H1 (cell line): ENCODE data around the gene CYP27C1. TPM values are rescaled to one million over a fixed set of nuclear protein-coding genes. Genes with fewer than 3 reads are reported as not detected.

Experiments
- CTCF ChIA-PET: fragments of 300-600 bp; sonication (Branson Sonifier 250); formaldehyde crosslinking; loops from one replicate; lab custom pipeline; 2021; ENCODE audit not compliant: partially characterized antibody; lab: Charles Lee
- POLR2A ChIA-PET: fragments of 300-600 bp; sonication (Branson Sonifier 250); formaldehyde crosslinking; loops from one replicate; lab custom pipeline; 2021; ENCODE audit warnings: inconsistent platforms; ENCODE audit not compliant: partially characterized antibody; lab: Charles Lee
- DNase-seq, 2 experiments: peaks; one replicate each; pipeline versions ENCODE4 v3.0.0 to v3.0.0-alpha.2; 2010 to 2022; ENCODE audit warnings: low spot score in 2 of 2, low read depth in 1 of 2, mixed read lengths in 1 of 2
- FAIRE-seq: peaks from 2 replicates; lab custom pipeline; 2011; peaks lifted over from hg19 to GRCh38; lab: Jason Lieb, UNC
- H2AFZ ChIP-seq: 2 replicates; pipeline ENCODE4 v1.8.1; 2012; ENCODE audit warnings: low read length, inconsistent platforms
- H2AK5ac ChIP-seq: 2 replicates; pipeline ENCODE4 v1.6.1; 2013; ENCODE audit warnings: low read depth, low read length
- H2BK120ac ChIP-seq: replicated peaks from 2 replicates; pipeline ENCODE3; 2013; ENCODE audit warnings: low read depth, low read length, inconsistent platforms
- H2BK12ac ChIP-seq: 2 replicates; pipeline ENCODE4 v1.6.1; 2013; ENCODE audit warnings: low read depth, low read length
- H2BK15ac ChIP-seq: 2 replicates; pipeline ENCODE4 v1.6.1; 2013; ENCODE audit warnings: low read length
- H2BK20ac ChIP-seq: 2 replicates; pipeline ENCODE4 v1.6.1; 2013; ENCODE audit warnings: low read length
- H2BK5ac ChIP-seq: 2 replicates; pipeline ENCODE4 v1.6.1; 2013; ENCODE audit warnings: low read depth, low read length
- H3K14ac ChIP-seq: 2 replicates; pipeline ENCODE4 v1.6.1; 2013; ENCODE audit warnings: inconsistent platforms; ENCODE audit not compliant: insufficient read length
- H3K18ac ChIP-seq: 2 replicates; pipeline ENCODE4 v1.6.1; 2013; ENCODE audit warnings: low read length; ENCODE audit errors: extremely low read depth
- H3K23ac ChIP-seq: 2 replicates; pipeline ENCODE4 v1.6.1; 2013; ENCODE audit warnings: inconsistent platforms; ENCODE audit not compliant: insufficient read length
- H3K23me2 ChIP-seq: 2 replicates; pipeline ENCODE4 v1.6.1; 2013; ENCODE audit warnings: low read depth, low read length
- H3K27ac ChIP-seq: 2 replicates; pipeline ENCODE4 v1.6.1; 2011; ENCODE audit warnings: low read depth, low read length, inconsistent platforms
- H3K27me3 ChIP-seq, 4 experiments: replicated peaks in 1 of 4; 1 replicate in 1 of 4; 2 replicates in 3 of 4; pipeline versions ENCODE4 v1.6.1 to v1.8.1; 2011 to 2013; ENCODE audit warnings: low read length in 3 of 4, mild to moderate bottlenecking in 3 of 4, inconsistent platforms in 2 of 4, mixed read lengths in 2 of 4, moderate library complexity in 1 of 4; ENCODE audit not compliant: control insufficient read depth in 3 of 4, insufficient read depth in 3 of 4; ENCODE audit errors: extremely low read depth in 1 of 4
- H3K36me3 ChIP-seq, 4 experiments: 2 replicates each; pipeline versions ENCODE4 v1.6.1 to v1.8.1; 2011 to 2013; ENCODE audit warnings: mild to moderate bottlenecking in 4 of 4, low read length in 3 of 4, moderate library complexity in 2 of 4, control low read depth in 1 of 4, inconsistent platforms in 1 of 4; ENCODE audit not compliant: insufficient read depth in 4 of 4, control insufficient read depth in 2 of 4
- H3K4ac ChIP-seq: replicated peaks from 2 replicates; pipeline ENCODE3; 2013; ENCODE audit warnings: low read length, low read depth, mixed read lengths, inconsistent platforms; ENCODE audit not compliant: insufficient read length
- H3K4me1 ChIP-seq, 4 experiments: replicated peaks in 1 of 4; 1 replicate in 1 of 4; 2 replicates in 3 of 4; pipeline versions ENCODE4 v1.6.1 to v1.8.1; 2011 to 2013; ENCODE audit warnings: low read length in 3 of 4, inconsistent platforms in 2 of 4, mixed read lengths in 1 of 4; ENCODE audit not compliant: insufficient read depth in 4 of 4, control insufficient read depth in 3 of 4
- H3K4me2 ChIP-seq, 2 experiments: 2 replicates each; pipeline versions ENCODE4 v1.6.1 to v1.8.1; 2011 to 2013; ENCODE audit warnings: low read depth in 2 of 2, low read length in 2 of 2, control low read depth in 1 of 2, inconsistent platforms in 1 of 2, mild to moderate bottlenecking in 1 of 2; ENCODE audit not compliant: insufficient read depth in 1 of 2
- H3K4me3 ChIP-seq, 4 experiments: fragments of 200-600, 300-600 bp in 1 of 4; sonication (generic), shearing (Covaris generic), sonication (Bioruptor Twin) in 1 of 4; 2 replicates each; pipeline versions ENCODE4 v1.5.1 to v1.8.1; 2011 to 2016; ENCODE audit warnings: low read length in 4 of 4, low read depth in 3 of 4, control low read depth in 2 of 4, inconsistent platforms in 2 of 4, mild to moderate bottlenecking in 2 of 4, mixed read lengths in 1 of 4, moderate library complexity in 1 of 4; ENCODE audit not compliant: insufficient read depth in 2 of 4; ENCODE audit errors: extremely low read depth in 1 of 4
- H3K56ac ChIP-seq: replicated peaks from 2 replicates; pipeline ENCODE3; 2013; ENCODE audit warnings: low read depth, mild to moderate bottlenecking, mixed read lengths, low read length, inconsistent platforms; ENCODE audit not compliant: insufficient read length
- H3K79me1 ChIP-seq: 2 replicates; pipeline ENCODE4 v1.6.1; 2013; ENCODE audit warnings: low read depth, low read length, control low read depth
- H3K79me2 ChIP-seq, 2 experiments: 2 replicates each; pipeline versions ENCODE4 v1.6.1 to v1.8.1; 2012 to 2013; ENCODE audit warnings: low read length in 2 of 2, mild to moderate bottlenecking in 2 of 2, inconsistent platforms in 1 of 2; ENCODE audit not compliant: insufficient read depth in 2 of 2, control insufficient read depth in 1 of 2
- H3K9ac ChIP-seq, 4 experiments: replicated peaks in 1 of 4; 1 replicate in 1 of 4; 2 replicates in 3 of 4; pipeline versions ENCODE4 v1.6.1 to v1.8.1; 2011 to 2013; ENCODE audit warnings: low read depth in 3 of 4, low read length in 3 of 4, control low read depth in 2 of 4, mild to moderate bottlenecking in 2 of 4, moderate library complexity in 2 of 4, inconsistent platforms in 1 of 4; ENCODE audit errors: extremely low read depth in 1 of 4
- H3K9me3 ChIP-seq, 2 experiments: 2 replicates each; pipeline versions ENCODE4 v1.6.1 to v1.8.1; 2012 to 2013; ENCODE audit warnings: mild to moderate bottlenecking in 2 of 2, moderate library complexity in 2 of 2, control low read depth in 1 of 2, inconsistent platforms in 1 of 2, low read depth in 1 of 2, low read length in 1 of 2, mixed read lengths in 1 of 2; ENCODE audit not compliant: insufficient read depth in 2 of 2
- H4K20me1 ChIP-seq, 2 experiments: replicated peaks in 1 of 2; 2 replicates each; pipeline versions ENCODE3 to v1.8.1; 2011 to 2013; ENCODE audit warnings: inconsistent platforms in 2 of 2, low read length in 2 of 2, mild to moderate bottlenecking in 1 of 2; ENCODE audit not compliant: insufficient read depth in 2 of 2, control insufficient read depth in 1 of 2
- H4K5ac ChIP-seq: 2 replicates; pipeline ENCODE4 v1.6.1; 2013; ENCODE audit warnings: low read length, low read depth, mixed read lengths, inconsistent platforms; ENCODE audit not compliant: insufficient read length
- H4K8ac ChIP-seq: 2 replicates; pipeline ENCODE4 v1.8.0; 2013; ENCODE audit warnings: mild to moderate bottlenecking, moderate library complexity, low read length, inconsistent platforms; ENCODE audit not compliant: insufficient read depth; ENCODE audit errors: extremely low read depth
- H4K91ac ChIP-seq: replicated peaks from 2 replicates; pipeline ENCODE3; 2013; ENCODE audit warnings: low read length, mixed read lengths, inconsistent platforms; ENCODE audit not compliant: insufficient read length
- CBX8 ChIP-seq: fragments of 300-800, 300-1000 bp; sonication (generic); IDR thresholded peaks from 2 replicates; pipeline ENCODE4 v1.7.1; 2016; ENCODE audit warnings: low read depth, low read length, borderline replicate concordance
- CHD1 ChIP-seq: IDR thresholded peaks from 2 replicates; pipeline ENCODE4 v1.6.1; 2012; ENCODE audit warnings: low read depth, low read length, improper control_type of control experiment
- CREB1 ChIP-seq: IDR thresholded peaks from 2 replicates; pipeline ENCODE4 v1.6.1; 2012; ENCODE audit warnings: inconsistent platforms
- CTBP2 ChIP-seq: IDR thresholded peaks from 2 replicates; pipeline ENCODE4 v1.7.0; 2011; ENCODE audit warnings: borderline replicate concordance, mild to moderate bottlenecking, moderate library complexity, mixed read lengths, low read length; ENCODE audit not compliant: insufficient read depth, insufficient read length
- PHF8 ChIP-seq: fragments of 200-600 bp; sonication (generic); conservative IDR thresholded peaks from 2 replicates; pipeline ENCODE4 v1.7.1; 2012; ENCODE audit warnings: low read depth, mild to moderate bottlenecking, inconsistent platforms, low read length, moderate library complexity
- WGBS, 2 experiments: shearing (Covaris generic) in 1 of 2; methylation state at CpG; one replicate each; pipeline versions ENCODE4 v1.1.6 to v1.1.7; 2013 to 2015; ENCODE audit warnings: low lambda C conversion rate in 2 of 2, mixed read lengths in 2 of 2, inconsistent platforms in 1 of 2, low coverage in 1 of 2, missing lambda C conversion rate in 1 of 2; ENCODE audit not compliant: insufficient replicate concordance in 2 of 2, insufficient coverage in 1 of 2, insufficient read length in 1 of 2; ENCODE audit errors: extremely low coverage in 1 of 2, missing lambda C conversion rate in 1 of 2; 5-methylcytosine and 5-hydroxymethylcytosine counted together
- polyA plus RNA-seq, 7 experiments: library from polyadenylated mRNA; depleted of rRNA in 3 of 7; stranded (reverse) in 5 of 7; unstranded in 2 of 7; fragments of >200 nt in 5 of 7; fragments of 200-250 nt in 2 of 7; gene quantifications; 1 replicate in 5 of 7; 2 replicates in 1 of 7; 4 replicates in 1 of 7; pipeline versions ENCODE4 v1.2.1 to v1.2.3, GENCODE V29; 2011 to 2013; ENCODE audit warnings: missing spikeins in 2 of 7, mixed read lengths in 2 of 7
- total RNA-seq: library from RNA; stranded (reverse); fragmentation: NEBNext Ultra II Directional; extraction: Animal tissue kit (Norgen Biotek cat#: 25700); gene quantifications from 2 replicates; pipeline ENCODE4 v1.2.1, GENCODE V29; 2021

CYP27C1 gene
- total and polyA plus RNA-seq, 2 of the 8 experiments (the other 6 are each of a cell fraction or from before 2014, with no cell fraction given), result 1.3 to 3.2 TPM

GRCh38 chr2:127170021-127170420 is 50.1 kb downstream of the CYP27C1 start:
- H2BK5ac ChIP-seq, result no peak overlapping the region
- TF ChIP-seq CREB1 (no peak), PHF8 (no peak), CTBP2 (no peak), CHD1 (no peak), CBX8 (no peak)
- no peak overlapping the region for H3K4ac ChIP-seq
- H3K4me2 ChIP-seq, result no peak overlapping the region
- no peak overlapping the region for H3K9ac ChIP-seq
- H3K14ac ChIP-seq, result no peak overlapping the region
- no peak overlapping the region for H4K91ac ChIP-seq
- H3K27ac ChIP-seq, result no peak overlapping the region
- H3K9me3 ChIP-seq, result no peaks in the 10 kb centered on the region
- H2BK15ac ChIP-seq, result no peak overlapping the region
- no peak overlapping the region for H3K56ac ChIP-seq
- H4K20me1 ChIP-seq, result no peaks in the 10 kb centered on the region
- no peak overlapping the region for H2AK5ac ChIP-seq
- CTCF ChIA-PET, result interaction anchor here (0.8 to 1.3 kb wide), 5 partner anchors 9 to 102 kb away, joined by 3 to 6 read pairs (median 3); no protein-coding TSS in a partner anchor
- no peak overlapping the region for H4K5ac ChIP-seq
- H3K36me3 ChIP-seq, result no peaks in the 10 kb centered on the region
- H3K4me1 ChIP-seq, result peaks cover 0 to 5% (median 3%) of the 10 kb centered on the region in 4 experiments; a peak in 4 of 7 replicates
- H3K27me3 ChIP-seq, result no peaks in the 10 kb centered on the region
- no peak overlapping the region for H2BK12ac ChIP-seq
- H3K4me3 ChIP-seq, result no peak overlapping the region
- H2AFZ ChIP-seq, result no peak overlapping the region
- no peak overlapping the region for H3K23ac ChIP-seq
- H3K79me2 ChIP-seq, result no peaks in the 10 kb centered on the region
- no peak overlapping the region for H4K8ac ChIP-seq
- 79% methylated on average over 3 of the region's 3 CpGs; no CpG with 5 or more reads in 1 of the 2 experiments for WGBS, 2 experiments
- no peak for FAIRE-seq
- H2BK120ac ChIP-seq, result no peak overlapping the region
- H2BK20ac ChIP-seq, result no peak overlapping the region
- no peak overlapping the region for H3K18ac ChIP-seq
- no peaks in the 10 kb centered on the region for H3K79me1 ChIP-seq
- no peaks in the 10 kb centered on the region for H3K23me2 ChIP-seq
- peak in 1 of 2 experiments; percentile 27 for DNase-seq
- POLR2A ChIA-PET, result no interaction called here
